Caco-2 (cell line): ENCODE measurements around the gene ABHD8. TPM values are rescaled to one million over a fixed set of nuclear protein-coding genes. Genes with fewer than 3 reads are reported as not detected.

Experiments
- BruUV-seq: library from RNA; stranded (reverse); fragments of 400-500 nt; replicated peaks from 2 replicates; lab custom pipeline; 2021; lab: Mats Ljungman, UMichigan
- CTCF ChIA-PET: fragments of 300-600 bp; sonication (Branson Sonifier 250); formaldehyde crosslinking; loops from one replicate; lab custom pipeline; 2022; ENCODE audit warnings: antibody characterized with exemption; lab: Charles Lee
- POLR2A ChIA-PET: fragments of 300-600 bp; sonication (Branson Sonifier 250); formaldehyde crosslinking; loops from one replicate; lab custom pipeline; 2022; ENCODE audit warnings: antibody characterized with exemption; lab: Charles Lee
- DNase-seq, 2 experiments: peaks; one replicate each; pipeline versions ENCODE4 v3.0.0 to v3.0.0-alpha.2; 2020 to 2022
- H3K27me3 ChIP-seq: replicated peaks from 2 replicates; pipeline ENCODE4 v1.6.0; 2011; ENCODE audit warnings: low read length; ENCODE audit not compliant: control insufficient read depth, insufficient read depth
- H3K36me3 ChIP-seq: 2 replicates; pipeline ENCODE4 v1.5.1; 2011; ENCODE audit warnings: low read length; ENCODE audit not compliant: control insufficient read depth, insufficient read depth
- H3K4me1 ChIP-seq: fragments of 250-450 bp; sonication (Bioruptor Pico); 2 replicates; pipeline ENCODE4 v1.5.1; 2020; ENCODE audit warnings: mild to moderate bottlenecking
- H3K4me3 ChIP-seq: 2 replicates; pipeline ENCODE4 v1.5.1; 2011; ENCODE audit warnings: low read depth, mild to moderate bottlenecking, control low read depth, low read length
- H3K9me3 ChIP-seq: fragments of 250-450 bp; sonication (Bioruptor Pico); 2 replicates; pipeline ENCODE4 v1.5.1; 2020; ENCODE audit warnings: mild to moderate bottlenecking, moderate library complexity
- H3K27ac Mint-ChIP-seq: one replicate; pipeline ENCODE4 v1.8.0; 2022; ENCODE audit warnings: mixed read lengths; ENCODE audit not compliant: unreplicated experiment
- H3K27me3 Mint-ChIP-seq: one replicate; pipeline ENCODE4 v1.8.0; 2022; ENCODE audit warnings: mixed read lengths; ENCODE audit not compliant: insufficient read depth, unreplicated experiment
- H3K36me3 Mint-ChIP-seq: one replicate; pipeline ENCODE4 v1.8.0; 2022; ENCODE audit warnings: mild to moderate bottlenecking, mixed read lengths; ENCODE audit not compliant: insufficient read depth, unreplicated experiment
- H3K4me1 Mint-ChIP-seq: one replicate; pipeline ENCODE4 v1.8.0; 2022; ENCODE audit warnings: low read depth, mixed read lengths; ENCODE audit not compliant: unreplicated experiment
- H3K4me3 Mint-ChIP-seq: one replicate; pipeline ENCODE4 v1.8.0; 2022; ENCODE audit warnings: mild to moderate bottlenecking, moderate library complexity, mixed read lengths; ENCODE audit not compliant: unreplicated experiment
- H3K9me3 Mint-ChIP-seq: one replicate; pipeline ENCODE4 v1.8.0; 2022; ENCODE audit warnings: mixed read lengths; ENCODE audit not compliant: unreplicated experiment
- intact Hi-C: fragments of 100-400 bp; cut with micrococcal nuclease; formaldehyde crosslinking; loops from one replicate; pipeline ENCODE4 v1.10.0; 2022; ENCODE audit not compliant: unreplicated experiment
- total RNA-seq: library from RNA; stranded (reverse); gene quantifications from 2 replicates; pipeline ENCODE4 v1.2.3, GENCODE V29; 2022
- TF ChIP-seq, protein P1 (sequence below), 2 experiments: fragments of 200-600 bp in 1 of 2; IDR thresholded peaks; 1 replicate in 1 of 2; 2 replicates in 1 of 2; pipeline versions ENCODE4 v1.5.1 to v1.8.0; 2011 to 2022; ENCODE audit warnings: antibody characterized with exemption in 1 of 2, control low read depth in 1 of 2, inconsistent platforms in 1 of 2, low read depth in 1 of 2, low read length in 1 of 2, mild to moderate bottlenecking in 1 of 2, moderate library complexity in 1 of 2; ENCODE audit not compliant: insufficient read depth in 1 of 2, severe bottlenecking in 1 of 2, unreplicated experiment in 1 of 2

ABHD8 gene
- total RNA-seq, 1 experiment from 2014 or later = 11.3 TPM

DNA sequence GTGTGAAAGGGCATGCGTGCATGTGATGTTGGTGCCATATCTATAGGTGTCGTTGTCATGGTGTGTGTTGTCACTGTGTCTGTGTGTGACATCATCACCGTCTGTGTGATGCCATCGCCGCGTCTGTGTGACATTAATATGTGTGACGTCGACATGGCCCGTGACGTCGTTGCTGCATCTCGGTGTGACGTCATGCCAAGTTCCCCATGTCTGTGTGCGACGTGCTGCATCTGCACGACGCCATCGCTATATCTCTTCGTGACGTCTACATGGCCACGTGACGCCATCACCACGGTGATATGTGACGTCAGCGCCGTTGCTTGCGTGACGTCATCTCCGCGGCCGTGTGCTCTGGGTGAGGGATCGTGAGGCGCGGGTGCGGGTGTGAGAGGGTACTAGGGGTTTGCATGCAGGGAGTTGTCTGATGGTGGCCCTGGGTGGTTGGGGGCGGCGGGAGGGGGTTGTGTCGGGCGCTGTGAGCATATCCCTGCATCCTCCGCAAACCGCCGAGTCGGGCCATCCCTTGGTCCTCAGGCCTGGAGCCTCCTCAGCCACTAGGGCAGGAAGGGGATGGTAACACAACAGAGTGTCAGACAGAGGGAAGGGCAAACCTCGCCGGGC, 48.7 kb upstream of the ABHD8 start:
- Mint-ChIP-seq H3K27me3 (peaks cover 6% of the 10 kb centered on the region), H3K27ac (no peak overlapping the region), H3K4me1 (no peaks in the 10 kb centered on the region), H3K9me3 (no peaks in the 10 kb centered on the region), H3K36me3 (no peaks in the 10 kb centered on the region), H3K4me3 (no peak overlapping the region)
- TF ChIP-seq, protein P1, sequence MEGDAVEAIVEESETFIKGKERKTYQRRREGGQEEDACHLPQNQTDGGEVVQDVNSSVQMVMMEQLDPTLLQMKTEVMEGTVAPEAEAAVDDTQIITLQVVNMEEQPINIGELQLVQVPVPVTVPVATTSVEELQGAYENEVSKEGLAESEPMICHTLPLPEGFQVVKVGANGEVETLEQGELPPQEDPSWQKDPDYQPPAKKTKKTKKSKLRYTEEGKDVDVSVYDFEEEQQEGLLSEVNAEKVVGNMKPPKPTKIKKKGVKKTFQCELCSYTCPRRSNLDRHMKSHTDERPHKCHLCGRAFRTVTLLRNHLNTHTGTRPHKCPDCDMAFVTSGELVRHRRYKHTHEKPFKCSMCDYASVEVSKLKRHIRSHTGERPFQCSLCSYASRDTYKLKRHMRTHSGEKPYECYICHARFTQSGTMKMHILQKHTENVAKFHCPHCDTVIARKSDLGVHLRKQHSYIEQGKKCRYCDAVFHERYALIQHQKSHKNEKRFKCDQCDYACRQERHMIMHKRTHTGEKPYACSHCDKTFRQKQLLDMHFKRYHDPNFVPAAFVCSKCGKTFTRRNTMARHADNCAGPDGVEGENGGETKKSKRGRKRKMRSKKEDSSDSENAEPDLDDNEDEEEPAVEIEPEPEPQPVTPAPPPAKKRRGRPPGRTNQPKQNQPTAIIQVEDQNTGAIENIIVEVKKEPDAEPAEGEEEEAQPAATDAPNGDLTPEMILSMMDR (IDR thresholded peaks at IDR 0.05; ENCODE audit: insufficient read depth in 1 of 2, low read depth in 1 of 2, low read length in 1 of 2, severe bottlenecking in 1 of 2, unreplicated experiment in 1 of 2) = no peak
- BruUV-seq = no TSS peak
- Histone ChIP-seq H3K4me1 (no peaks in the 10 kb centered on the region), H3K27me3 (no peaks in the 10 kb centered on the region), H3K36me3 (no peaks in the 10 kb centered on the region), H3K4me3 (no peak overlapping the region), H3K9me3 (no peaks in the 10 kb centered on the region)
- intact Hi-C loops = no loop called here
- DNase-seq = no peak
- ChIA-PET POLR2A (no interaction called here), CTCF (no interaction called here)

DNA sequence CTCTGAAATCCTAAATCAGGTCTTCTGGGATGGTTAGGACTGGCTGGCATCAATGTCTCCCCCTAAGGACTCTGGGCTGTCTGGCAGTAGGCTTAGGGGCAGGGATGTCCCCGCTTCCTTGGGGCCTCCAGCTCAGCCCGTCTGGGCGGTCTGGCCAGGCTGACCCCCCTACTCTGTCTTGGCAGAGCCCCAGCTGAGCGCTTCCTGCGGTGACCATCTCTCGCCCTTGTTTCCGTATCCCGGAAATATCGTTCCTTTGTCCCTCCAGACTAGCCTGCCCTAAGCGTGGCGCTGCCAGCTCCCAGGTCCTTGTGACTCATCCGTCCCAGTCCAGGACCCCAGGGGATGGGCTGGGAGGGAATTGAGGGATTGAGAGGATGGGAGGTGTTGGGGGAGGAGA, 45.5 kb upstream of the ABHD8 start:
- no peaks in the 10 kb centered on the region for H3K4me1 ChIP-seq
- ChIA-PET POLR2A (no interaction called here), CTCF (no interaction called here)
- Mint-ChIP-seq H3K27ac (no peak overlapping the region), H3K9me3 (no peaks in the 10 kb centered on the region), H3K27me3 (peaks cover 6% of the 10 kb centered on the region), H3K4me1 (no peaks in the 10 kb centered on the region), H3K4me3 (no peak overlapping the region), H3K36me3 (peaks cover 5% of the 10 kb centered on the region)
- no peak for DNase-seq
- no peaks in the 10 kb centered on the region for H3K36me3 ChIP-seq
- TF ChIP-seq, protein P1 (IDR thresholded peaks at IDR 0.05; ENCODE audit: insufficient read depth in 1 of 2, low read depth in 1 of 2, low read length in 1 of 2, severe bottlenecking in 1 of 2, unreplicated experiment in 1 of 2) = no peak
- H3K4me3 ChIP-seq = no peak overlapping the region
- no TSS peak for BruUV-seq
- H3K9me3 ChIP-seq = no peaks in the 10 kb centered on the region
- no peaks in the 10 kb centered on the region for H3K27me3 ChIP-seq
- intact Hi-C loops = loop anchor here (5.0 kb wide), 1 partner anchor 119 kb away; no protein-coding TSS in a partner anchor

DNA sequence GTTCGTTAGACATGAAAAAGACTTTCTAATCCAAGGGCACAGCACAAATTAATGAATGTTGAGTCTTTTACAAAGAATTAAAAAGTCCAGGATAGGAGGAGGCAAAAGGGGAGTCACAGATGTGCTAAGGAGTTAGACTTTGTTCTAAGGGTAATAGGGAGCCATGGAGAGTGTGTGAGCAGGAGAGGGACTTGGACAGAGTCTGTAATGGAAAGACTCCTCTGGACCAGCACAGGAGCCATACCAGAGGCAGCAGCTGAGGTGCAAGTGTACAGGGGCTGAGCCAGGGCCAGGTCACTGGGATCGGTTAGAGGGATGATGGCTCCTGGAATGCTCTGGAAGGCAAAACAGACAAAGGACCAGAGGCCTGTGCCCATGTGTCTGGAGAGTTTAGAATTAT, 44.7 kb upstream of the ABHD8 start:
- ChIA-PET CTCF (no interaction called here), POLR2A (no interaction called here)
- no peak overlapping the region for H3K27ac Mint-ChIP-seq
- DNase-seq = no peak
- H3K9me3 ChIP-seq = no peaks in the 10 kb centered on the region
- TF ChIP-seq, protein P1 (IDR thresholded peaks at IDR 0.05; ENCODE audit: insufficient read depth in 1 of 2, low read depth in 1 of 2, low read length in 1 of 2, severe bottlenecking in 1 of 2, unreplicated experiment in 1 of 2) = no peak
- H3K4me3 Mint-ChIP-seq = no peak overlapping the region
- H3K27me3 ChIP-seq = no peaks in the 10 kb centered on the region
- H3K4me1 ChIP-seq = no peaks in the 10 kb centered on the region
- H3K36me3 Mint-ChIP-seq = peaks cover 5% of the 10 kb centered on the region
- intact Hi-C loops = loop anchor here (5.0 kb wide), 1 partner anchor 119 kb away; no protein-coding TSS in a partner anchor
- H3K27me3 Mint-ChIP-seq = peaks cover 6% of the 10 kb centered on the region
- no peaks in the 10 kb centered on the region for H3K36me3 ChIP-seq
- no peaks in the 10 kb centered on the region for H3K4me1 Mint-ChIP-seq
- BruUV-seq = no TSS peak
- no peak overlapping the region for H3K4me3 ChIP-seq
- no peaks in the 10 kb centered on the region for H3K9me3 Mint-ChIP-seq
